ENCODE results near the gene DUOXA2. TPM values are rescaled to one million over a fixed set of nuclear protein-coding genes. Genes with fewer than 3 reads are reported as not detected.

Gene DUOXA2
- total RNA-seq, 1 donor from 2014 or later: not detected

- peaks cover 20% of the 10 kb centered on the region for H3K27me3 ChIP-seq (ENCODE audit: insufficient read depth, low read length)
- H3K27ac Mint-ChIP-seq (ENCODE audit: unreplicated experiment): no peak overlapping the region
- H3K4me3 Mint-ChIP-seq (ENCODE audit: unreplicated experiment): no peak overlapping the region
- H3K4me1 ChIP-seq (ENCODE audit: insufficient read depth, low read length): no peaks in the 10 kb centered on the region
- H3K27ac ChIP-seq (ENCODE audit: low read depth, low read length): no peak overlapping the region
- no peak for DNase-seq (ENCODE audit: low read depth)
- no peaks in the 10 kb centered on the region for H3K79me2 ChIP-seq (ENCODE audit: insufficient read depth, low read length)
- H3K36me3 Mint-ChIP-seq (ENCODE audit: low read depth, unreplicated experiment): no peaks in the 10 kb centered on the region
- H3K4me1 Mint-ChIP-seq (ENCODE audit: low read depth, unreplicated experiment): peaks cover 7% of the 10 kb centered on the region
- H3K9ac ChIP-seq (ENCODE audit: low read length): no peak overlapping the region
- peaks cover 36% of the 10 kb centered on the region for H3K27me3 Mint-ChIP-seq (ENCODE audit: low read depth, unreplicated experiment)
- FAIRE-seq: no peak
- no peak overlapping the region for H2AFZ ChIP-seq (ENCODE audit: low read depth, low read length)
- no peak overlapping the region for H3K4me2 ChIP-seq (ENCODE audit: low read length)
- no peaks in the 10 kb centered on the region for H3K36me3 ChIP-seq (ENCODE audit: insufficient read depth, low read length)
- H4K20me1 ChIP-seq (ENCODE audit: insufficient read depth, low read length): no peaks in the 10 kb centered on the region
- no peaks in the 10 kb centered on the region for H3K9me3 ChIP-seq (ENCODE audit: insufficient read depth, low read depth, low read length)
- TF ChIP-seq EZH2 (IDR thresholded peaks at IDR 0.05; ENCODE audit: insufficient read depth, low read length) (no peak), CTCF (IDR thresholded peaks at IDR 0.05; ENCODE audit: insufficient read depth, low read depth, low read length) (no peak)
- H3K4me3 ChIP-seq (ENCODE audit: insufficient read depth, low read depth, low read length): no peak overlapping the region
- H3K9me3 Mint-ChIP-seq (ENCODE audit: unreplicated experiment): peaks cover 5% of the 10 kb centered on the region
These were observed 20.3 kb upstream of the DUOXA2 start for GRCh38 chr15:45093622-45094357.

- TF ChIP-seq CTCF (IDR thresholded peaks at IDR 0.05; ENCODE audit: insufficient read depth, low read depth, low read length) (no peak), EZH2 (IDR thresholded peaks at IDR 0.05; ENCODE audit: insufficient read depth, low read length) (no peak)
- Histone ChIP-seq H3K9ac (ENCODE audit: low read length) (no peak overlapping the region), H4K20me1 (ENCODE audit: insufficient read depth, low read length) (no peaks in the 10 kb centered on the region), H3K79me2 (ENCODE audit: insufficient read depth, low read length) (no peaks in the 10 kb centered on the region), H3K4me1 (ENCODE audit: insufficient read depth, low read length) (no peaks in the 10 kb centered on the region), H3K27me3 (ENCODE audit: insufficient read depth, low read length) (peaks cover 20% of the 10 kb centered on the region), H3K36me3 (ENCODE audit: insufficient read depth, low read length) (no peaks in the 10 kb centered on the region), H2AFZ (ENCODE audit: low read depth, low read length) (no peak overlapping the region), H3K4me3 (ENCODE audit: insufficient read depth, low read depth, low read length) (no peak overlapping the region), H3K27ac (ENCODE audit: low read depth, low read length) (no peak overlapping the region), H3K9me3 (ENCODE audit: insufficient read depth, low read depth, low read length) (no peaks in the 10 kb centered on the region), H3K4me2 (ENCODE audit: low read length) (no peak overlapping the region)
- Mint-ChIP-seq H3K9me3 (ENCODE audit: unreplicated experiment) (peaks cover 5% of the 10 kb centered on the region), H3K27ac (ENCODE audit: unreplicated experiment) (no peak overlapping the region), H3K4me3 (ENCODE audit: unreplicated experiment) (no peak overlapping the region), H3K36me3 (ENCODE audit: low read depth, unreplicated experiment) (no peaks in the 10 kb centered on the region), H3K4me1 (ENCODE audit: low read depth, unreplicated experiment) (peaks cover 5% of the 10 kb centered on the region), H3K27me3 (ENCODE audit: low read depth, unreplicated experiment) (peaks cover 35% of the 10 kb centered on the region)
- FAIRE-seq (no peak), DNase-seq (ENCODE audit: low read depth) (no peak)
These were observed 19.8 kb upstream of the DUOXA2 start for GRCh38 chr15:45094358-45094730.

GRCh38 chr15:45095661-45096060, 18.5 kb upstream of the DUOXA2 start:
- H3K27ac ChIP-seq (ENCODE audit: low read depth, low read length): no peak overlapping the region
- Mint-ChIP-seq H3K36me3 (ENCODE audit: low read depth, unreplicated experiment) (no peaks in the 10 kb centered on the region), H3K27ac (ENCODE audit: unreplicated experiment) (no peak overlapping the region), H3K27me3 (ENCODE audit: low read depth, unreplicated experiment) (peaks cover 43% of the 10 kb centered on the region), H3K4me3 (ENCODE audit: unreplicated experiment) (no peak overlapping the region), H3K9me3 (ENCODE audit: unreplicated experiment) (peaks cover 5% of the 10 kb centered on the region), H3K4me1 (ENCODE audit: low read depth, unreplicated experiment) (peaks cover 5% of the 10 kb centered on the region)
- no peak for DNase-seq (ENCODE audit: low read depth)
- no peaks in the 10 kb centered on the region for H3K36me3 ChIP-seq (ENCODE audit: insufficient read depth, low read length)
- no peak overlapping the region for H3K4me2 ChIP-seq (ENCODE audit: low read length)
- peaks cover 11% of the 10 kb centered on the region for H3K27me3 ChIP-seq (ENCODE audit: insufficient read depth, low read length)
- no peaks in the 10 kb centered on the region for H3K79me2 ChIP-seq (ENCODE audit: insufficient read depth, low read length)
- no peak for FAIRE-seq
- TF ChIP-seq CTCF (IDR thresholded peaks at IDR 0.05; ENCODE audit: insufficient read depth, low read depth, low read length) (no peak), EZH2 (IDR thresholded peaks at IDR 0.05; ENCODE audit: insufficient read depth, low read length) (no peak)
- no peak overlapping the region for H2AFZ ChIP-seq (ENCODE audit: low read depth, low read length)
- no peak overlapping the region for H3K4me3 ChIP-seq (ENCODE audit: insufficient read depth, low read depth, low read length)
- no peaks in the 10 kb centered on the region for H3K4me1 ChIP-seq (ENCODE audit: insufficient read depth, low read length)
- H3K9me3 ChIP-seq (ENCODE audit: insufficient read depth, low read depth, low read length): no peaks in the 10 kb centered on the region
- no peak overlapping the region for H3K9ac ChIP-seq (ENCODE audit: low read length)
- H4K20me1 ChIP-seq (ENCODE audit: insufficient read depth, low read length): no peaks in the 10 kb centered on the region

Measured in astrocyte (in vitro differentiated cells and primary cell).